GM12878 (cell line): ENCODE measurements around the gene PREX1. TPM values are rescaled to one million over a fixed set of nuclear protein-coding genes. Genes with fewer than 3 reads are reported as not detected.

Source experiments
- ATAC-seq: fragments of 200-7000 bp; cut with Tn5 transposase; 3 replicates; pipeline ENCODE4 v1.9.1; 2020; ENCODE audit warnings: mild to moderate bottlenecking, moderate library complexity
- BruUV-seq: library from RNA; stranded (reverse); fragments of 400-500 nt; replicated peaks from 2 replicates; lab custom pipeline; 2021; lab: Mats Ljungman, UMichigan
- CTCF ChIA-PET: fragments of 300-600 bp; sonication (Branson Sonifier 250); formaldehyde crosslinking; extraction: SDS; loops from one replicate; lab custom pipeline; 2021; ENCODE audit warnings: inconsistent platforms; lab: Yijun Ruan, JAX
- POLR2A ChIA-PET: fragments of 350-600 bp; formaldehyde crosslinking; extraction: SDS; loops from one replicate; lab custom pipeline; 2021; ENCODE audit warnings: inconsistent platforms; lab: Charles Lee
- RAD21 ChIA-PET: fragments of 300-600 bp; sonication (Branson Sonifier 250); formaldehyde crosslinking; loops from one replicate; lab custom pipeline; 2023; ENCODE audit warnings: antibody characterized with exemption; ENCODE audit not compliant: unreplicated experiment; lab: Charles Lee
- SMC1A ChIA-PET: fragments of 300-600 bp; sonication (Branson Sonifier 250); formaldehyde crosslinking; loops from one replicate; lab custom pipeline; 2023; ENCODE audit not compliant: unreplicated experiment, uncharacterized antibody; lab: Charles Lee
- DNase-seq: peaks from one replicate; pipeline ENCODE4 v3.0.0-alpha.2; 2011; ENCODE audit warnings: low read depth, low spot score
- FAIRE-seq: peaks from 3 replicates; lab custom pipeline; 2011; peaks lifted over from hg19 to GRCh38; lab: Jason Lieb, UNC
- H2AFZ ChIP-seq: 2 replicates; pipeline ENCODE4 v1.6.0; 2011; ENCODE audit warnings: low read depth, low read length, control low read depth; ENCODE audit not compliant: control insufficient read depth
- H3K27ac ChIP-seq: 2 replicates; pipeline ENCODE4 v1.5.1; 2011; ENCODE audit warnings: control low read depth; ENCODE audit not compliant: control insufficient read depth, insufficient read depth
- H3K27me3 ChIP-seq, 2 experiments: replicated peaks in 1 of 2; 2 replicates each; pipeline versions ENCODE4 v1.6.0 to v1.6.1; 2011; ENCODE audit warnings: low read length in 1 of 2; ENCODE audit not compliant: control insufficient read depth in 2 of 2, insufficient read depth in 2 of 2
- H3K36me3 ChIP-seq, 2 experiments: 2 replicates each; pipeline ENCODE4 v1.5.1; 2011; ENCODE audit warnings: low read length in 1 of 2; ENCODE audit not compliant: control insufficient read depth in 2 of 2, insufficient read depth in 2 of 2
- H3K4me1 ChIP-seq: 2 replicates; pipeline ENCODE4 v1.6.1; 2011; ENCODE audit warnings: mild to moderate bottlenecking, low read length, moderate library complexity, mixed read lengths; ENCODE audit not compliant: control insufficient read depth, insufficient read depth
- H3K4me2 ChIP-seq: 2 replicates; pipeline ENCODE4 v1.6.0; 2011; ENCODE audit warnings: control low read depth; ENCODE audit not compliant: control insufficient read depth, insufficient read depth
- H3K4me3 ChIP-seq: fragments of 200-600 bp; sonication (generic); 2 replicates; pipeline ENCODE4 v1.5.1; 2016
- H3K79me2 ChIP-seq: 2 replicates; pipeline ENCODE4 v1.6.0; 2011; ENCODE audit warnings: low read length; ENCODE audit not compliant: control insufficient read depth, insufficient read depth
- H3K9ac ChIP-seq: 2 replicates; pipeline ENCODE4 v1.8.0; 2011; ENCODE audit warnings: low read length, control low read depth, mixed read lengths; ENCODE audit not compliant: control insufficient read depth, insufficient read depth
- H3K9me3 ChIP-seq: replicated peaks from 3 replicates; pipeline ENCODE4 v1.5.1; 2011; ENCODE audit warnings: mild to moderate bottlenecking, low read length; ENCODE audit not compliant: control insufficient read depth, insufficient read depth
- H4K20me1 ChIP-seq: 2 replicates; pipeline ENCODE4 v1.6.0; 2011; ENCODE audit not compliant: control insufficient read depth, insufficient read depth
- ATF3 ChIP-seq: IDR thresholded peaks from 2 replicates; pipeline ENCODE4 v1.6.1; 2011; ENCODE audit warnings: low read depth, mild to moderate bottlenecking, low read length, moderate library complexity, borderline replicate concordance; ENCODE audit errors: extremely low read depth
- ELK1 ChIP-seq: IDR thresholded peaks from 2 replicates; pipeline ENCODE4 v1.6.1; 2012; ENCODE audit warnings: low read depth, low read length, improper control_type of control experiment
- ETV6 ChIP-seq, 2 experiments: fragments of 450-650 bp in 1 of 2; IDR thresholded peaks in 1 of 2; conservative IDR thresholded peaks in 1 of 2; 2 replicates each; pipeline ENCODE4 v1.6.1; 2014; ENCODE audit warnings: antibody characterized with exemption in 1 of 2, borderline replicate concordance in 1 of 2, low read depth in 1 of 2, mild to moderate bottlenecking in 1 of 2, moderate library complexity in 1 of 2
- EZH2 ChIP-seq: IDR thresholded peaks from 2 replicates; pipeline ENCODE4 v1.6.1; 2012; ENCODE audit warnings: low read depth, mild to moderate bottlenecking, control low read depth, inconsistent platforms, low read length, borderline replicate concordance; ENCODE audit not compliant: control insufficient read depth
- FOXM1 ChIP-seq: IDR thresholded peaks from 2 replicates; pipeline ENCODE4 v1.6.1; 2012; ENCODE audit warnings: low read depth, mild to moderate bottlenecking, inconsistent platforms, low read length, moderate library complexity
- MXI1 ChIP-seq: fragments of 150-350 bp; IDR thresholded peaks from 2 replicates; pipeline ENCODE4 v1.6.1; 2011; ENCODE audit warnings: low read depth, mild to moderate bottlenecking, inconsistent platforms, low read length, improper control_type of control experiment
- NFXL1 ChIP-seq: fragments of 450-650 bp; IDR thresholded peaks from 2 replicates; pipeline ENCODE4 v1.6.1; 2017; ENCODE audit warnings: antibody characterized with exemption, mild to moderate bottlenecking, borderline replicate concordance
- NFYB ChIP-seq: IDR thresholded peaks from 2 replicates; pipeline ENCODE4 v1.6.1; 2011; ENCODE audit warnings: low read depth, mild to moderate bottlenecking, low read length, improper control_type of control experiment, moderate library complexity; ENCODE audit not compliant: insufficient read depth
- POLR2A ChIP-seq: IDR thresholded peaks from 2 replicates; pipeline ENCODE4 v1.6.1; 2011; ENCODE audit warnings: low read depth, mild to moderate bottlenecking, low read length
- SUZ12 ChIP-seq: fragments of 200-600 bp; sonication (generic); IDR thresholded peaks from one replicate; pipeline ENCODE4 v1.6.1; 2018; ENCODE audit warnings: antibody characterized with exemption, mild to moderate bottlenecking; ENCODE audit not compliant: unreplicated experiment
- ZNF207 ChIP-seq: fragments of 450-650 bp; IDR thresholded peaks from 2 replicates; pipeline ENCODE4 v1.6.1; 2014; ENCODE audit warnings: antibody characterized with exemption, mild to moderate bottlenecking, borderline replicate concordance
- WGBS: methylation state at CpG from one replicate; pipeline ENCODE4 v1.1.6; 2016; ENCODE audit warnings: low lambda C conversion rate; ENCODE audit not compliant: insufficient replicate concordance, insufficient coverage; ENCODE audit errors: missing lambda C conversion rate; 5-methylcytosine and 5-hydroxymethylcytosine counted together
- in situ Hi-C: fragments of 300-500 bp; cut with MboI; formaldehyde crosslinking; loops from 9 replicates; pipeline ENCODE4 v1.14.3; 2018; ENCODE audit warnings: mixed read lengths
- intact Hi-C: fragments of 100-400 bp; cut with micrococcal nuclease; formaldehyde crosslinking; loops from one replicate; pipeline ENCODE4 v1.14.2; 2022; ENCODE audit not compliant: unreplicated experiment
- polyA plus RNA-seq, 11 experiments: library from polyadenylated mRNA; depleted of rRNA in 4 of 11; unstranded in 6 of 11; stranded (reverse) in 5 of 11; fragments of >200 nt; fragmentation: Nextera tagmentation in 4 of 11; fragmentation: Illumina TruSeq in 1 of 11; extraction: Ambion mirVana in 4 of 11; extraction: Trizol in 1 of 11; gene quantifications; 1 replicate in 1 of 11; 2 replicates in 10 of 11; pipeline versions ENCODE4 v1.2.1 to v1.2.3, GENCODE V29; 2011 to 2016; ENCODE audit warnings: inconsistent platforms in 2 of 11, missing spikeins in 2 of 11, low read depth in 1 of 11
- total RNA-seq, 4 experiments: library from RNA; depleted of rRNA in 3 of 4; stranded (reverse); fragments of >200 nt in 3 of 4; fragmentation: Illumina TruSeq in 1 of 4; extraction: Trizol in 1 of 4; gene quantifications; 2 replicates each; pipeline versions ENCODE4 v1.2.1 to v1.2.3, GENCODE V29; 2013 to 2021
- TF ChIP-seq, protein P1 (sequence below): fragments of 150-350 bp; IDR thresholded peaks from 2 replicates; pipeline ENCODE4 v1.6.1; 2014; ENCODE audit warnings: mild to moderate bottlenecking, low read depth, low read length

Gene PREX1
- total and polyA plus RNA-seq, 10 of the 15 experiments (the other 5 are each of a cell fraction or from before 2014, with no cell fraction given): 2.6 to 114 (median 38.9) TPM

- POLR2A ChIA-PET: no interaction called here
- CTCF ChIA-PET: interaction anchor here (0.6 kb wide), 1 partner anchor 139 kb away, joined by 4 read pairs; no protein-coding TSS in a partner anchor
- Histone ChIP-seq H4K20me1 (peaks cover 6% of the 10 kb centered on the region; the same call in 1 of the 2 replicates), H3K4me3 (no peak overlapping the region), H3K9ac (no peak overlapping the region), H3K27ac (no peak overlapping the region), H3K27me3 (no peaks in the 10 kb centered on the region), H3K36me3 (peaks cover 19 to 24% of the 10 kb centered on the region in 2 experiments), H3K9me3 (no peaks in the 10 kb centered on the region), H2AFZ (no peak overlapping the region), H3K4me2 (no peak overlapping the region), H3K79me2 (peaks cover 42% of the 10 kb centered on the region), H3K4me1 (peaks cover 24% of the 10 kb centered on the region)
- SMC1A ChIA-PET: interaction anchor here (0.6 to 15.6 kb wide), 4 partner anchors 12 to 196 kb away, joined by 3 to 141 read pairs (median 4); no protein-coding TSS in a partner anchor
- in situ Hi-C loops (no loop called here), intact Hi-C loops (loop anchor here (10.0 kb wide), 1 partner anchor 195 kb away; no protein-coding TSS in a partner anchor)
- TF ChIP-seq, protein P1, sequence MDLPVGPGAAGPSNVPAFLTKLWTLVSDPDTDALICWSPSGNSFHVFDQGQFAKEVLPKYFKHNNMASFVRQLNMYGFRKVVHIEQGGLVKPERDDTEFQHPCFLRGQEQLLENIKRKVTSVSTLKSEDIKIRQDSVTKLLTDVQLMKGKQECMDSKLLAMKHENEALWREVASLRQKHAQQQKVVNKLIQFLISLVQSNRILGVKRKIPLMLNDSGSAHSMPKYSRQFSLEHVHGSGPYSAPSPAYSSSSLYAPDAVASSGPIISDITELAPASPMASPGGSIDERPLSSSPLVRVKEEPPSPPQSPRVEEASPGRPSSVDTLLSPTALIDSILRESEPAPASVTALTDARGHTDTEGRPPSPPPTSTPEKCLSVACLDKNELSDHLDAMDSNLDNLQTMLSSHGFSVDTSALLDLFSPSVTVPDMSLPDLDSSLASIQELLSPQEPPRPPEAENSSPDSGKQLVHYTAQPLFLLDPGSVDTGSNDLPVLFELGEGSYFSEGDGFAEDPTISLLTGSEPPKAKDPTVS: no peak
- 0 out of 4 replicates have a peak, but pooled peaks of 1 of the 2 experiments have one; percentile 6 for TF ChIP-seq ETV6 (conservative IDR thresholded peaks at IDR 0.05 in 1 of 2, IDR thresholded peaks at IDR 0.05 in 1 of 2; ENCODE audit: borderline replicate concordance in 1 of 2, low read depth in 1 of 2)
- 96% methylated on average over 4 of the region's 4 CpGs for WGBS
- ATAC-seq: no peak
- no peak for FAIRE-seq
- DNase-seq: no peak
- RAD21 ChIA-PET: interaction anchor here (1.4 kb wide), 1 partner anchor 52 kb away, joined by 4 read pairs; no protein-coding TSS in a partner anchor
- BruUV-seq: no TSS peak
These were observed 118.1 kb downstream of the PREX1 start for GRCh38 chr20:48709744-48710143.

GRCh38 chr20:48709058-48709691, 118.6 kb downstream of the PREX1 start:
- Histone ChIP-seq H4K20me1 (peaks cover 6% of the 10 kb centered on the region; the same call in 1 of the 2 replicates), H3K36me3 (peaks cover 16 to 26% of the 10 kb centered on the region in 2 experiments), H3K4me1 (peaks cover 20% of the 10 kb centered on the region), H3K4me3 (no peak overlapping the region), H2AFZ (no peak overlapping the region), H3K4me2 (no peak overlapping the region), H3K9me3 (no peaks in the 10 kb centered on the region), H3K27me3 (no peaks in the 10 kb centered on the region), H3K9ac (no peak overlapping the region), H3K79me2 (peaks cover 36% of the 10 kb centered on the region), H3K27ac (no peak overlapping the region)
- 96% methylated on average over 18 of the region's 18 CpGs for WGBS
- POLR2A ChIA-PET: no interaction called here
- SMC1A ChIA-PET: interaction anchor here (0.6 to 15.6 kb wide), 5 partner anchors 31 to 196 kb away, joined by 3 to 141 read pairs (median 3); no protein-coding TSS in a partner anchor
- intact Hi-C loops (no loop called here), in situ Hi-C loops (no loop called here)
- ATAC-seq: no peak
- DNase-seq: no peak
- CTCF ChIA-PET: interaction anchor here (0.7 kb wide), 1 partner anchor 197 kb away, joined by 3 read pairs; no protein-coding TSS in a partner anchor
- RAD21 ChIA-PET: no interaction called here
- FAIRE-seq: no peak
- no TSS peak for BruUV-seq
- TF ChIP-seq NFYB (no peak), MXI1 (no peak), ZNF207 (no peak), ATF3 (no peak), SUZ12 (no peak), POLR2A (no peak), EZH2 (no peak), ELK1 (no peak), FOXM1 (no peak), NFXL1 (no peak)
